KMS-11 (cell line): ENCODE measurements around the gene KLF3.

Source experiments
- H2AFZ ChIP-seq: fragments of 200-600 bp; sonication (generic); 2 replicates; pipeline ENCODE4 v1.6.1; 2016; ENCODE audit warnings: antibody characterized with exemption, mixed run types, low read depth
- H3K27ac ChIP-seq: fragments of 200-600 bp; sonication (generic); 2 replicates; pipeline ENCODE4 v1.6.1; 2016; ENCODE audit warnings: mild to moderate bottlenecking, mixed run types
- H3K27me3 ChIP-seq: fragments of 200-600 bp; sonication (generic); 2 replicates; pipeline ENCODE4 v1.6.1; 2017; ENCODE audit warnings: mild to moderate bottlenecking, low read depth, mixed run types, moderate library complexity; ENCODE audit not compliant: insufficient read depth
- H3K36me3 ChIP-seq: fragments of 200-600 bp; sonication (generic); 2 replicates; pipeline ENCODE4 v1.6.1; 2017; ENCODE audit warnings: mild to moderate bottlenecking, mixed run types; ENCODE audit not compliant: insufficient read depth
- H3K4me1 ChIP-seq: fragments of 200-600 bp; sonication (generic); 2 replicates; pipeline ENCODE4 v1.6.1; 2016; ENCODE audit warnings: mild to moderate bottlenecking, low read depth, mixed run types; ENCODE audit not compliant: poor library complexity, severe bottlenecking
- H3K4me2 ChIP-seq: fragments of 200-600 bp; sonication (generic); 2 replicates; pipeline ENCODE4 v1.7.0; 2016; ENCODE audit warnings: mild to moderate bottlenecking, mixed run types
- H3K4me3 ChIP-seq: fragments of 200-600 bp; sonication (generic); IDR thresholded peaks from 2 replicates; pipeline ENCODE4 v1.6.1; 2017; ENCODE audit warnings: low read depth, low read length, mixed read lengths; ENCODE audit not compliant: insufficient read depth
- H3K79me2 ChIP-seq: fragments of 200-600 bp; sonication (generic); 2 replicates; pipeline ENCODE4 v1.6.1; 2016; ENCODE audit warnings: low read depth, mixed run types; ENCODE audit not compliant: insufficient read depth
- H3K9ac ChIP-seq: fragments of 200-600 bp; sonication (generic); 2 replicates; pipeline ENCODE4 v1.6.1; 2016; ENCODE audit warnings: mild to moderate bottlenecking, mixed run types
- H4K20me1 ChIP-seq: fragments of 200-600 bp; sonication (generic); 2 replicates; pipeline ENCODE4 v1.6.1; 2016; ENCODE audit warnings: mild to moderate bottlenecking, mixed run types; ENCODE audit not compliant: insufficient read depth
- TF ChIP-seq, protein P1 (sequence below): fragments of 200-600 bp; sonication (generic); conservative IDR thresholded peaks from 2 replicates; pipeline ENCODE4 v1.6.1; 2017; ENCODE audit warnings: low read depth, mild to moderate bottlenecking, antibody characterized with exemption, low read length, moderate library complexity, mixed read lengths

Gene KLF3

GRCh38 chr4:38723726-38724474 lies 59.9 kb downstream of the KLF3 start:
- TF ChIP-seq, protein P1, sequence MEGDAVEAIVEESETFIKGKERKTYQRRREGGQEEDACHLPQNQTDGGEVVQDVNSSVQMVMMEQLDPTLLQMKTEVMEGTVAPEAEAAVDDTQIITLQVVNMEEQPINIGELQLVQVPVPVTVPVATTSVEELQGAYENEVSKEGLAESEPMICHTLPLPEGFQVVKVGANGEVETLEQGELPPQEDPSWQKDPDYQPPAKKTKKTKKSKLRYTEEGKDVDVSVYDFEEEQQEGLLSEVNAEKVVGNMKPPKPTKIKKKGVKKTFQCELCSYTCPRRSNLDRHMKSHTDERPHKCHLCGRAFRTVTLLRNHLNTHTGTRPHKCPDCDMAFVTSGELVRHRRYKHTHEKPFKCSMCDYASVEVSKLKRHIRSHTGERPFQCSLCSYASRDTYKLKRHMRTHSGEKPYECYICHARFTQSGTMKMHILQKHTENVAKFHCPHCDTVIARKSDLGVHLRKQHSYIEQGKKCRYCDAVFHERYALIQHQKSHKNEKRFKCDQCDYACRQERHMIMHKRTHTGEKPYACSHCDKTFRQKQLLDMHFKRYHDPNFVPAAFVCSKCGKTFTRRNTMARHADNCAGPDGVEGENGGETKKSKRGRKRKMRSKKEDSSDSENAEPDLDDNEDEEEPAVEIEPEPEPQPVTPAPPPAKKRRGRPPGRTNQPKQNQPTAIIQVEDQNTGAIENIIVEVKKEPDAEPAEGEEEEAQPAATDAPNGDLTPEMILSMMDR: no peak
- H3K4me2 ChIP-seq: no peak overlapping the region
- no peak overlapping the region for H2AFZ ChIP-seq
- no peak overlapping the region for H3K9ac ChIP-seq
- no peaks in the 10 kb centered on the region for H4K20me1 ChIP-seq
- no peaks in the 10 kb centered on the region for H3K79me2 ChIP-seq
- no peaks in the 10 kb centered on the region for H3K27me3 ChIP-seq
- no peak overlapping the region for H3K27ac ChIP-seq
- H3K4me3 ChIP-seq: no peak overlapping the region
- H3K4me1 ChIP-seq: no peaks in the 10 kb centered on the region
- no peaks in the 10 kb centered on the region for H3K36me3 ChIP-seq

DNA sequence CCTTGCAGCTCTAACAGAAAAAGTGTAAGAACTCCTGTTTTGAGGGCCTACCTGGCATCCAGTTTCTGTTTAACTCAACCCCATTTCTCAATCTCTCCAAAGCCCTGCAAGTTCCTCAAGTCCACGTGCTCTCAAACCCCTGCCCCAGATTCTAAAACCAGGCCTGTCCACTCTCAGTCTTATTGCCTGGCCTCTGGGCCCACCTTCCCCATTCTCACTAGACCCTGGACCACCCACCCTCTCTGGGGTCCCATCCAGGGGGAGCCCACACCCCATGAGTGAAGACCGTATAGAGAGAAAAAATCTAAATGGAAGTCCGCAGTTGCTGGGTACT lies 60.4 kb downstream of the KLF3 start:
- Histone ChIP-seq H3K27me3 (no peaks in the 10 kb centered on the region), H3K4me1 (no peaks in the 10 kb centered on the region), H3K4me3 (no peak overlapping the region), H3K4me2 (no peak overlapping the region), H3K9ac (no peak overlapping the region), H4K20me1 (no peaks in the 10 kb centered on the region), H3K79me2 (no peaks in the 10 kb centered on the region), H2AFZ (no peak overlapping the region), H3K36me3 (no peaks in the 10 kb centered on the region), H3K27ac (no peak overlapping the region)
- TF ChIP-seq, protein P1: no peak

- TF ChIP-seq, protein P1: no peak
- Histone ChIP-seq H3K79me2 (no peaks in the 10 kb centered on the region), H3K9ac (no peak overlapping the region), H3K4me3 (no peak overlapping the region), H4K20me1 (no peaks in the 10 kb centered on the region), H2AFZ (no peak overlapping the region), H3K27ac (no peak overlapping the region), H3K36me3 (no peaks in the 10 kb centered on the region), H3K4me1 (peaks cover 6% of the 10 kb centered on the region), H3K27me3 (no peaks in the 10 kb centered on the region), H3K4me2 (no peak overlapping the region)
Measured at GRCh38 chr4:38728631-38729141, 64.7 kb downstream of the KLF3 start.

DNA sequence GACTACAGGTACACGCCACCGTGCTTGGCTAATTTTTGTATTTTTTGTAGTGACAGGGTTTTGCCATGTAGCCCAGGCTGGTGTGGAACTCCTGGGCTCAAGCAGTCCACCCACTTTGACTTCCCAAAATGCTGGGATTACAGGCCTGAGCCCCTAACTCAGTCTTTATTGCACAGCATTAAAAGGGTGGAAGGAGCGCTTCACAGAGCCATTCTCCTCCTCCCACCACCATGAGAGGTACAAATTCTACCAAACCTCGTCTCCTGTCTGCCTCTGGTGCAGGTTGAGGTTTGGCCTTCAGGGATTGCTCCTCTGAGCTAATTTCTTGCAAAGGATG lies 66.5 kb downstream of the KLF3 start:
- Histone ChIP-seq H3K4me2 (no peak overlapping the region), H3K27ac (no peak overlapping the region), H3K4me3 (no peak overlapping the region), H3K4me1 (peaks cover 6% of the 10 kb centered on the region), H3K9ac (no peak overlapping the region), H3K79me2 (no peaks in the 10 kb centered on the region), H2AFZ (no peak overlapping the region), H3K36me3 (no peaks in the 10 kb centered on the region), H4K20me1 (no peaks in the 10 kb centered on the region), H3K27me3 (no peaks in the 10 kb centered on the region)
- TF ChIP-seq, protein P1: no peak
